H1 (cell line): ENCODE measurements around the gene ST6GALNAC3. TPM values are rescaled to one million over a fixed set of nuclear protein-coding genes. Genes with fewer than 3 reads are reported as not detected.

Experiments
- CTCF ChIA-PET: fragments of 300-600 bp; sonication (Branson Sonifier 250); formaldehyde crosslinking; loops from one replicate; lab custom pipeline; 2021; ENCODE audit not compliant: partially characterized antibody; lab: Charles Lee
- POLR2A ChIA-PET: fragments of 300-600 bp; sonication (Branson Sonifier 250); formaldehyde crosslinking; loops from one replicate; lab custom pipeline; 2021; ENCODE audit warnings: inconsistent platforms; ENCODE audit not compliant: partially characterized antibody; lab: Charles Lee
- DNase-seq, 2 experiments: peaks; one replicate each; pipeline versions ENCODE4 v3.0.0 to v3.0.0-alpha.2; 2010 to 2022; ENCODE audit warnings: low spot score in 2 of 2, low read depth in 1 of 2, mixed read lengths in 1 of 2
- FAIRE-seq: peaks from 2 replicates; lab custom pipeline; 2011; peaks lifted over from hg19 to GRCh38; lab: Jason Lieb, UNC
- H2AFZ ChIP-seq: 2 replicates; pipeline ENCODE4 v1.8.1; 2012; ENCODE audit warnings: low read length, inconsistent platforms
- H2AK5ac ChIP-seq: 2 replicates; pipeline ENCODE4 v1.6.1; 2013; ENCODE audit warnings: low read depth, low read length
- H2BK120ac ChIP-seq: replicated peaks from 2 replicates; pipeline ENCODE3; 2013; ENCODE audit warnings: low read depth, low read length, inconsistent platforms
- H2BK12ac ChIP-seq: 2 replicates; pipeline ENCODE4 v1.6.1; 2013; ENCODE audit warnings: low read depth, low read length
- H2BK15ac ChIP-seq: 2 replicates; pipeline ENCODE4 v1.6.1; 2013; ENCODE audit warnings: low read length
- H2BK20ac ChIP-seq: 2 replicates; pipeline ENCODE4 v1.6.1; 2013; ENCODE audit warnings: low read length
- H2BK5ac ChIP-seq: 2 replicates; pipeline ENCODE4 v1.6.1; 2013; ENCODE audit warnings: low read depth, low read length
- H3K14ac ChIP-seq: 2 replicates; pipeline ENCODE4 v1.6.1; 2013; ENCODE audit warnings: inconsistent platforms; ENCODE audit not compliant: insufficient read length
- H3K18ac ChIP-seq: 2 replicates; pipeline ENCODE4 v1.6.1; 2013; ENCODE audit warnings: low read length; ENCODE audit errors: extremely low read depth
- H3K23ac ChIP-seq: 2 replicates; pipeline ENCODE4 v1.6.1; 2013; ENCODE audit warnings: inconsistent platforms; ENCODE audit not compliant: insufficient read length
- H3K23me2 ChIP-seq: 2 replicates; pipeline ENCODE4 v1.6.1; 2013; ENCODE audit warnings: low read depth, low read length
- H3K27ac ChIP-seq: 2 replicates; pipeline ENCODE4 v1.6.1; 2011; ENCODE audit warnings: low read depth, low read length, inconsistent platforms
- H3K27me3 ChIP-seq, 4 experiments: replicated peaks in 1 of 4; 1 replicate in 1 of 4; 2 replicates in 3 of 4; pipeline versions ENCODE4 v1.6.1 to v1.8.1; 2011 to 2013; ENCODE audit warnings: low read length in 3 of 4, mild to moderate bottlenecking in 3 of 4, inconsistent platforms in 2 of 4, mixed read lengths in 2 of 4, moderate library complexity in 1 of 4; ENCODE audit not compliant: control insufficient read depth in 3 of 4, insufficient read depth in 3 of 4; ENCODE audit errors: extremely low read depth in 1 of 4
- H3K36me3 ChIP-seq, 4 experiments: 2 replicates each; pipeline versions ENCODE4 v1.6.1 to v1.8.1; 2011 to 2013; ENCODE audit warnings: mild to moderate bottlenecking in 4 of 4, low read length in 3 of 4, moderate library complexity in 2 of 4, control low read depth in 1 of 4, inconsistent platforms in 1 of 4; ENCODE audit not compliant: insufficient read depth in 4 of 4, control insufficient read depth in 2 of 4
- H3K4ac ChIP-seq: replicated peaks from 2 replicates; pipeline ENCODE3; 2013; ENCODE audit warnings: low read length, low read depth, mixed read lengths, inconsistent platforms; ENCODE audit not compliant: insufficient read length
- H3K4me1 ChIP-seq, 4 experiments: replicated peaks in 1 of 4; 1 replicate in 1 of 4; 2 replicates in 3 of 4; pipeline versions ENCODE4 v1.6.1 to v1.8.1; 2011 to 2013; ENCODE audit warnings: low read length in 3 of 4, inconsistent platforms in 2 of 4, mixed read lengths in 1 of 4; ENCODE audit not compliant: insufficient read depth in 4 of 4, control insufficient read depth in 3 of 4
- H3K4me2 ChIP-seq, 2 experiments: 2 replicates each; pipeline versions ENCODE4 v1.6.1 to v1.8.1; 2011 to 2013; ENCODE audit warnings: low read depth in 2 of 2, low read length in 2 of 2, control low read depth in 1 of 2, inconsistent platforms in 1 of 2, mild to moderate bottlenecking in 1 of 2; ENCODE audit not compliant: insufficient read depth in 1 of 2
- H3K4me3 ChIP-seq, 4 experiments: fragments of 200-600, 300-600 bp in 1 of 4; sonication (generic), shearing (Covaris generic), sonication (Bioruptor Twin) in 1 of 4; 2 replicates each; pipeline versions ENCODE4 v1.5.1 to v1.8.1; 2011 to 2016; ENCODE audit warnings: low read length in 4 of 4, low read depth in 3 of 4, control low read depth in 2 of 4, inconsistent platforms in 2 of 4, mild to moderate bottlenecking in 2 of 4, mixed read lengths in 1 of 4, moderate library complexity in 1 of 4; ENCODE audit not compliant: insufficient read depth in 2 of 4; ENCODE audit errors: extremely low read depth in 1 of 4
- H3K56ac ChIP-seq: replicated peaks from 2 replicates; pipeline ENCODE3; 2013; ENCODE audit warnings: low read depth, mild to moderate bottlenecking, mixed read lengths, low read length, inconsistent platforms; ENCODE audit not compliant: insufficient read length
- H3K79me1 ChIP-seq: 2 replicates; pipeline ENCODE4 v1.6.1; 2013; ENCODE audit warnings: low read depth, low read length, control low read depth
- H3K79me2 ChIP-seq, 2 experiments: 2 replicates each; pipeline versions ENCODE4 v1.6.1 to v1.8.1; 2012 to 2013; ENCODE audit warnings: low read length in 2 of 2, mild to moderate bottlenecking in 2 of 2, inconsistent platforms in 1 of 2; ENCODE audit not compliant: insufficient read depth in 2 of 2, control insufficient read depth in 1 of 2
- H3K9ac ChIP-seq, 4 experiments: replicated peaks in 1 of 4; 1 replicate in 1 of 4; 2 replicates in 3 of 4; pipeline versions ENCODE4 v1.6.1 to v1.8.1; 2011 to 2013; ENCODE audit warnings: low read depth in 3 of 4, low read length in 3 of 4, control low read depth in 2 of 4, mild to moderate bottlenecking in 2 of 4, moderate library complexity in 2 of 4, inconsistent platforms in 1 of 4; ENCODE audit errors: extremely low read depth in 1 of 4
- H3K9me3 ChIP-seq, 2 experiments: 2 replicates each; pipeline versions ENCODE4 v1.6.1 to v1.8.1; 2012 to 2013; ENCODE audit warnings: mild to moderate bottlenecking in 2 of 2, moderate library complexity in 2 of 2, control low read depth in 1 of 2, inconsistent platforms in 1 of 2, low read depth in 1 of 2, low read length in 1 of 2, mixed read lengths in 1 of 2; ENCODE audit not compliant: insufficient read depth in 2 of 2
- H4K20me1 ChIP-seq, 2 experiments: replicated peaks in 1 of 2; 2 replicates each; pipeline versions ENCODE3 to v1.8.1; 2011 to 2013; ENCODE audit warnings: inconsistent platforms in 2 of 2, low read length in 2 of 2, mild to moderate bottlenecking in 1 of 2; ENCODE audit not compliant: insufficient read depth in 2 of 2, control insufficient read depth in 1 of 2
- H4K5ac ChIP-seq: 2 replicates; pipeline ENCODE4 v1.6.1; 2013; ENCODE audit warnings: low read length, low read depth, mixed read lengths, inconsistent platforms; ENCODE audit not compliant: insufficient read length
- H4K8ac ChIP-seq: 2 replicates; pipeline ENCODE4 v1.8.0; 2013; ENCODE audit warnings: mild to moderate bottlenecking, moderate library complexity, low read length, inconsistent platforms; ENCODE audit not compliant: insufficient read depth; ENCODE audit errors: extremely low read depth
- H4K91ac ChIP-seq: replicated peaks from 2 replicates; pipeline ENCODE3; 2013; ENCODE audit warnings: low read length, mixed read lengths, inconsistent platforms; ENCODE audit not compliant: insufficient read length
- EP300 ChIP-seq, 2 experiments: IDR thresholded peaks; 1 replicate in 1 of 2; 2 replicates in 1 of 2; pipeline ENCODE4 v1.6.1; 2011 to 2012; ENCODE audit warnings: low read depth in 2 of 2, low read length in 2 of 2, mild to moderate bottlenecking in 2 of 2, borderline replicate concordance in 1 of 2, inconsistent platforms in 1 of 2, moderate library complexity in 1 of 2
- NANOG ChIP-seq: IDR thresholded peaks from 2 replicates; pipeline ENCODE4 v1.6.1; 2011; ENCODE audit warnings: low read length, low read depth, mild to moderate bottlenecking, inconsistent platforms; ENCODE audit not compliant: insufficient read depth, poor library complexity, severe bottlenecking
- POU5F1 ChIP-seq: IDR thresholded peaks from 2 replicates; pipeline ENCODE4 v1.6.1; 2011; ENCODE audit warnings: low read depth, mild to moderate bottlenecking, low read length, moderate library complexity
- RBBP5 ChIP-seq: IDR thresholded peaks from 2 replicates; pipeline ENCODE4 v1.7.1; 2012; ENCODE audit warnings: low read depth, mild to moderate bottlenecking, inconsistent platforms, low read length, moderate library complexity, borderline replicate concordance
- SIN3A ChIP-seq, 2 experiments: IDR thresholded peaks in 1 of 2; conservative IDR thresholded peaks in 1 of 2; 2 replicates each; pipeline ENCODE4 v1.6.1; 2011 to 2012; ENCODE audit warnings: low read length in 2 of 2, improper control_type of control experiment in 1 of 2, low read depth in 1 of 2, mild to moderate bottlenecking in 1 of 2
- SP4 ChIP-seq: IDR thresholded peaks from 2 replicates; pipeline ENCODE4 v1.6.1; 2012; ENCODE audit warnings: low read length, inconsistent platforms
- WGBS, 2 experiments: shearing (Covaris generic) in 1 of 2; methylation state at CpG; one replicate each; pipeline versions ENCODE4 v1.1.6 to v1.1.7; 2013 to 2015; ENCODE audit warnings: low lambda C conversion rate in 2 of 2, mixed read lengths in 2 of 2, inconsistent platforms in 1 of 2, low coverage in 1 of 2, missing lambda C conversion rate in 1 of 2; ENCODE audit not compliant: insufficient replicate concordance in 2 of 2, insufficient coverage in 1 of 2, insufficient read length in 1 of 2; ENCODE audit errors: extremely low coverage in 1 of 2, missing lambda C conversion rate in 1 of 2; 5-methylcytosine and 5-hydroxymethylcytosine counted together
- polyA plus RNA-seq, 7 experiments: library from polyadenylated mRNA; depleted of rRNA in 3 of 7; stranded (reverse) in 5 of 7; unstranded in 2 of 7; fragments of >200 nt in 5 of 7; fragments of 200-250 nt in 2 of 7; gene quantifications; 1 replicate in 5 of 7; 2 replicates in 1 of 7; 4 replicates in 1 of 7; pipeline versions ENCODE4 v1.2.1 to v1.2.3, GENCODE V29; 2011 to 2013; ENCODE audit warnings: missing spikeins in 2 of 7, mixed read lengths in 2 of 7
- total RNA-seq: library from RNA; stranded (reverse); fragmentation: NEBNext Ultra II Directional; extraction: Animal tissue kit (Norgen Biotek cat#: 25700); gene quantifications from 2 replicates; pipeline ENCODE4 v1.2.1, GENCODE V29; 2021
- TF ChIP-seq, protein P1 (sequence below): IDR thresholded peaks from 2 replicates; pipeline ENCODE4 v1.6.1; 2012; ENCODE audit warnings: inconsistent platforms

Gene ST6GALNAC3
- total and polyA plus RNA-seq, 2 of the 8 experiments (the other 6 are each of a cell fraction or from before 2014, with no cell fraction given) = 4.9 to 19.0 TPM

- ChIA-PET POLR2A (interaction anchor here (0.8 kb wide), 1 partner anchor 9 kb away, joined by 3 read pairs; no protein-coding TSS in a partner anchor), CTCF (interaction anchor here (0.7 to 2.0 kb wide), 4 partner anchors 11 to 1275 kb away, joined by 3 to 7 read pairs (median 4); no protein-coding TSS in a partner anchor)
- peak overlapping the region; percentile 16 for H2BK120ac ChIP-seq
- H3K18ac ChIP-seq = peak overlapping the region; percentile 14; the same call in 1 of the 2 replicates
- no peaks in the 10 kb centered on the region for H3K9me3 ChIP-seq
- H2BK20ac ChIP-seq = peak overlapping the region; percentile 84; the same call in 1 of the 2 replicates
- H4K20me1 ChIP-seq = no peaks in the 10 kb centered on the region
- H3K4me3 ChIP-seq = no peak overlapping the region
- 0 out of 2 replicates have a peak overlapping the region, but pooled peaks have one; percentile 2 for H2AK5ac ChIP-seq
- H3K27me3 ChIP-seq = no peaks in the 10 kb centered on the region
- H3K23me2 ChIP-seq = no peaks in the 10 kb centered on the region; the same call in 1 of the 2 replicates
- no peak overlapping the region for H3K9ac ChIP-seq
- no peak overlapping the region for H3K23ac ChIP-seq
- H4K5ac ChIP-seq = no peak overlapping the region
- peak overlapping the region; percentile 23 for H4K91ac ChIP-seq
- DNase-seq (no peak), FAIRE-seq (no peak)
- peaks cover 10 to 30% (median 17%) of the 10 kb centered on the region in 4 experiments; a peak in 6 of 7 replicates for H3K4me1 ChIP-seq
- H3K79me2 ChIP-seq = peaks cover 0 to 2% of the 10 kb centered on the region in 2 experiments; a peak in 1 of 4 replicates
- peak overlapping the region; percentile 8; the same call in 1 of the 2 replicates for H3K27ac ChIP-seq
- H2BK5ac ChIP-seq = peak overlapping the region; percentile 29; the same call in 1 of the 2 replicates
- peak overlapping the region; percentile 31 for H2BK12ac ChIP-seq
- no peak overlapping the region for H3K4ac ChIP-seq
- H3K4me2 ChIP-seq = peak overlapping the region; percentile 10 to 36; a peak in 3 of 4 replicates
- H3K79me1 ChIP-seq = no peaks in the 10 kb centered on the region
- H3K56ac ChIP-seq = no peak overlapping the region
- H4K8ac ChIP-seq = no peak overlapping the region
- 55% methylated on average over 7 of the region's 7 CpGs; no CpG with 5 or more reads in 1 of the 2 experiments for WGBS, 2 experiments
- H3K36me3 ChIP-seq = no peaks in the 10 kb centered on the region
- H2AFZ ChIP-seq = no peak overlapping the region
- no peak for TF ChIP-seq SP4
- TF ChIP-seq SIN3A (conservative IDR thresholded peaks at IDR 0.05 in 1 of 2, IDR thresholded peaks at IDR 0.05 in 1 of 2; ENCODE audit: low read depth in 1 of 2, low read length in 2 of 2) = no peak
- TF ChIP-seq, protein P1, sequence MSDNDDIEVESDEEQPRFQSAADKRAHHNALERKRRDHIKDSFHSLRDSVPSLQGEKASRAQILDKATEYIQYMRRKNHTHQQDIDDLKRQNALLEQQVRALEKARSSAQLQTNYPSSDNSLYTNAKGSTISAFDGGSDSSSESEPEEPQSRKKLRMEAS = peak; percentile 54
- TF ChIP-seq NANOG = no peak
- TF ChIP-seq POU5F1 = no peak
- no peak for TF ChIP-seq EP300 (IDR thresholded peaks at IDR 0.05; ENCODE audit: borderline replicate concordance in 1 of 2, low read depth in 2 of 2, low read length in 2 of 2)
- TF ChIP-seq RBBP5 = no peak
- no peak overlapping the region for H2BK15ac ChIP-seq
- no peak overlapping the region for H3K14ac ChIP-seq
Measured at GRCh38 chr1:76229279-76230005, 154.9 kb downstream of the ST6GALNAC3 start.
